ENCODE measurements around the gene PKD2.

The PKD2 gene

GRCh38 chr4:88063634-88064296 lies 56.3 kb downstream of the PKD2 start:
- TF ChIP-seq CTCF (conservative IDR thresholded peaks at IDR 0.05; ENCODE audit: low read depth, low read length), result no peak
- Histone ChIP-seq H2AFZ (ENCODE audit: low read depth) (no peak overlapping the region), H4K20me1 (ENCODE audit: insufficient read depth) (no peaks in the 10 kb centered on the region), H3K4me2 (no peak overlapping the region), H3K36me3 (ENCODE audit: insufficient read depth) (peaks cover 12% of the 10 kb centered on the region; the same call in 1 of the 2 replicates), H3K79me2 (ENCODE audit: insufficient read depth, low read depth) (no peaks in the 10 kb centered on the region), H3K4me3 (IDR thresholded peaks at IDR 0.05; ENCODE audit: insufficient read depth, low read depth, low read length) (no peak overlapping the region), H3K4me1 (ENCODE audit: low read depth, poor library complexity, severe bottlenecking) (no peaks in the 10 kb centered on the region), H3K27me3 (ENCODE audit: insufficient read depth, low read depth) (no peaks in the 10 kb centered on the region), H3K9ac (no peak overlapping the region), H3K27ac (no peak overlapping the region)

- no peaks in the 10 kb centered on the region for H4K20me1 ChIP-seq (ENCODE audit: insufficient read depth)
- no peak overlapping the region for H3K27ac ChIP-seq
- no peak overlapping the region for H3K4me2 ChIP-seq
- H3K36me3 ChIP-seq (ENCODE audit: insufficient read depth), result peaks cover 15% of the 10 kb centered on the region
- no peak for TF ChIP-seq CTCF (conservative IDR thresholded peaks at IDR 0.05; ENCODE audit: low read depth, low read length)
- no peaks in the 10 kb centered on the region for H3K79me2 ChIP-seq (ENCODE audit: insufficient read depth, low read depth)
- H2AFZ ChIP-seq (ENCODE audit: low read depth), result no peak overlapping the region
- H3K4me3 ChIP-seq (IDR thresholded peaks at IDR 0.05; ENCODE audit: insufficient read depth, low read depth, low read length), result no peak overlapping the region
- H3K4me1 ChIP-seq (ENCODE audit: low read depth, poor library complexity, severe bottlenecking), result no peaks in the 10 kb centered on the region
- no peak overlapping the region for H3K9ac ChIP-seq
- H3K27me3 ChIP-seq (ENCODE audit: insufficient read depth, low read depth), result no peaks in the 10 kb centered on the region
These were observed 57.0 kb downstream of the PKD2 start for GRCh38 chr4:88064410-88064809.

- TF ChIP-seq CTCF (conservative IDR thresholded peaks at IDR 0.05; ENCODE audit: low read depth, low read length), result no peak
- no peak overlapping the region for H3K27ac ChIP-seq
- H3K36me3 ChIP-seq (ENCODE audit: insufficient read depth), result peaks cover 15% of the 10 kb centered on the region
- no peaks in the 10 kb centered on the region for H3K4me1 ChIP-seq (ENCODE audit: low read depth, poor library complexity, severe bottlenecking)
- H3K4me3 ChIP-seq (IDR thresholded peaks at IDR 0.05; ENCODE audit: insufficient read depth, low read depth, low read length), result no peak overlapping the region
- H2AFZ ChIP-seq (ENCODE audit: low read depth), result no peak overlapping the region
- H3K4me2 ChIP-seq, result no peak overlapping the region
- no peaks in the 10 kb centered on the region for H3K27me3 ChIP-seq (ENCODE audit: insufficient read depth, low read depth)
- no peaks in the 10 kb centered on the region for H3K79me2 ChIP-seq (ENCODE audit: insufficient read depth, low read depth)
- H4K20me1 ChIP-seq (ENCODE audit: insufficient read depth), result no peaks in the 10 kb centered on the region
- no peak overlapping the region for H3K9ac ChIP-seq
These were observed 62.6 kb downstream of the PKD2 start for GRCh38 chr4:88070031-88070430.

- Histone ChIP-seq H3K27me3 (ENCODE audit: insufficient read depth, low read depth) (no peaks in the 10 kb centered on the region), H3K27ac (no peak overlapping the region), H2AFZ (ENCODE audit: low read depth) (no peak overlapping the region), H3K9ac (no peak overlapping the region), H3K79me2 (ENCODE audit: insufficient read depth, low read depth) (no peaks in the 10 kb centered on the region), H3K4me3 (IDR thresholded peaks at IDR 0.05; ENCODE audit: insufficient read depth, low read depth, low read length) (no peak overlapping the region), H4K20me1 (ENCODE audit: insufficient read depth) (no peaks in the 10 kb centered on the region), H3K4me1 (ENCODE audit: low read depth, poor library complexity, severe bottlenecking) (peaks cover 3% of the 10 kb centered on the region), H3K4me2 (no peak overlapping the region), H3K36me3 (ENCODE audit: insufficient read depth) (no peaks in the 10 kb centered on the region; the same call in 1 of the 2 replicates)
- no peak for TF ChIP-seq CTCF (conservative IDR thresholded peaks at IDR 0.05; ENCODE audit: low read depth, low read length)
These were observed 67.9 kb downstream of the PKD2 start for GRCh38 chr4:88075336-88075735.
